Neural cell (in vitro differentiated cells): ENCODE results near the gene SLC10A7. TPM values are rescaled to one million over a fixed set of nuclear protein-coding genes. Genes with fewer than 3 reads are reported as not detected.

Experiments
- H2AFZ ChIP-seq: fragments of 200-600, 300-800 bp; sonication (generic), shearing (Covaris generic); 2 replicates; pipeline ENCODE4 v1.6.0; 2014; ENCODE audit warnings: low read depth, mild to moderate bottlenecking, antibody characterized with exemption, low read length, moderate library complexity
- H3F3A ChIP-seq: fragments of 200-600 bp; shearing (Covaris generic); 2 replicates; pipeline ENCODE4 v1.6.1; 2016; ENCODE audit warnings: mild to moderate bottlenecking, moderate library complexity, mixed read lengths, antibody characterized with exemption, low read length; ENCODE audit not compliant: insufficient read depth, poor library complexity, severe bottlenecking
- H3K27ac ChIP-seq: fragments of 200-600, 300-800 bp; sonication (generic), shearing (Covaris generic); 2 replicates; pipeline ENCODE4 v1.5.1; 2014; ENCODE audit warnings: mild to moderate bottlenecking, low read length, moderate library complexity
- H3K27me3 ChIP-seq: fragments of 300-800, 200-600 bp; sonication (generic), shearing (Covaris generic); 2 replicates; pipeline ENCODE4 v1.6.0; 2014; ENCODE audit warnings: mild to moderate bottlenecking, low read depth, low read length, moderate library complexity; ENCODE audit not compliant: insufficient read depth
- H3K36me3 ChIP-seq: fragments of 300-800, 200-600 bp; sonication (generic), shearing (Covaris generic); 2 replicates; pipeline ENCODE4 v1.5.1; 2014; ENCODE audit warnings: mild to moderate bottlenecking, antibody characterized with exemption, low read length, moderate library complexity; ENCODE audit not compliant: insufficient read depth
- H3K4me2 ChIP-seq: fragments of 300-800, 200-600 bp; sonication (generic), shearing (Covaris generic); 2 replicates; pipeline ENCODE4 v1.6.0; 2014; ENCODE audit warnings: mild to moderate bottlenecking, low read length
- H3K4me3 ChIP-seq: fragments of 300-800, 200-600 bp; sonication (generic), shearing (Covaris generic); 2 replicates; pipeline ENCODE4 v1.5.1; 2014; ENCODE audit warnings: mild to moderate bottlenecking, low read length, moderate library complexity
- H3K79me2 ChIP-seq: fragments of 200-600 bp; shearing (Covaris generic); replicated peaks from 2 replicates; pipeline ENCODE4 v1.6.0; 2014; ENCODE audit warnings: mild to moderate bottlenecking, low read length, moderate library complexity; ENCODE audit not compliant: insufficient read depth
- H3K9ac ChIP-seq: fragments of 300-800, 200-600 bp; sonication (generic), shearing (Covaris generic); 2 replicates; pipeline ENCODE4 v1.6.1; 2016; ENCODE audit warnings: mild to moderate bottlenecking, low read length, mixed read lengths
- H3K9me2 ChIP-seq: fragments of 200-600 bp; shearing (Covaris generic); 2 replicates; pipeline ENCODE4 v1.6.1; 2016; ENCODE audit warnings: mild to moderate bottlenecking, low read length, mixed read lengths; ENCODE audit not compliant: insufficient read depth
- H3K9me3 ChIP-seq: fragments of 200-600, 300-800 bp; sonication (generic), shearing (Covaris generic); 2 replicates; pipeline ENCODE4 v1.6.1; 2016; ENCODE audit warnings: mild to moderate bottlenecking, mixed run types, low read length, moderate library complexity, mixed read lengths
- H4K20me1 ChIP-seq: fragments of 200-600 bp; shearing (Covaris generic); 2 replicates; pipeline ENCODE4 v1.6.1; 2016; ENCODE audit warnings: mild to moderate bottlenecking, mixed run types; ENCODE audit not compliant: insufficient read depth
- EP300 ChIP-seq: fragments of 450-650 bp; conservative IDR thresholded peaks from 2 replicates; pipeline ENCODE4 v1.6.1; 2014; ENCODE audit warnings: antibody characterized with exemption, mild to moderate bottlenecking, moderate library complexity; ENCODE audit not compliant: poor library complexity, severe bottlenecking
- EZH2 ChIP-seq: fragments of 200-600, 300-800 bp; shearing (Covaris generic), sonication (generic); IDR thresholded peaks from 2 replicates; pipeline ENCODE4 v1.6.1; 2014; ENCODE audit warnings: antibody characterized with exemption, low read length, borderline replicate concordance, mild to moderate bottlenecking; ENCODE audit not compliant: insufficient read depth, poor library complexity, severe bottlenecking
- MXI1 ChIP-seq: fragments of 450-650 bp; conservative IDR thresholded peaks from 2 replicates; pipeline ENCODE4 v1.6.1; 2014; ENCODE audit warnings: antibody characterized with exemption, mild to moderate bottlenecking; ENCODE audit not compliant: poor library complexity, severe bottlenecking
- POLR2AphosphoS5 ChIP-seq: IDR thresholded peaks from 2 replicates; pipeline ENCODE4 v1.6.1; 2012
- RAD21 ChIP-seq: fragments of 450-650 bp; conservative IDR thresholded peaks from 2 replicates; pipeline ENCODE4 v1.6.1; 2014; ENCODE audit warnings: antibody characterized with exemption, mild to moderate bottlenecking, moderate library complexity
- SMC3 ChIP-seq: fragments of 450-650 bp; conservative IDR thresholded peaks from 2 replicates; pipeline ENCODE4 v1.6.1; 2014; ENCODE audit warnings: antibody characterized with exemption, mild to moderate bottlenecking, moderate library complexity; ENCODE audit not compliant: poor library complexity
- TAF1 ChIP-seq: IDR thresholded peaks from 2 replicates; pipeline ENCODE4 v1.6.1; 2012; ENCODE audit warnings: low read depth
- polyA plus RNA-seq: library from polyadenylated mRNA; depleted of rRNA; stranded (reverse); fragments of >200 nt; gene quantifications from 2 replicates; pipeline ENCODE4 v1.2.3, GENCODE V29; 2014
- TF ChIP-seq, protein P1 (sequence below): IDR thresholded peaks from 2 replicates; pipeline ENCODE4 v1.6.1; 2012; ENCODE audit warnings: borderline replicate concordance
- TF ChIP-seq, protein P2 (sequence below): fragments of 450-650 bp; IDR thresholded peaks from 2 replicates; pipeline ENCODE4 v1.5.1; 2014; ENCODE audit warnings: antibody characterized with exemption, mild to moderate bottlenecking, moderate library complexity; ENCODE audit not compliant: poor library complexity, severe bottlenecking

Gene SLC10A7
- polyA plus RNA-seq, 1 donor from 2014 or later, result 5.5 TPM

DNA sequence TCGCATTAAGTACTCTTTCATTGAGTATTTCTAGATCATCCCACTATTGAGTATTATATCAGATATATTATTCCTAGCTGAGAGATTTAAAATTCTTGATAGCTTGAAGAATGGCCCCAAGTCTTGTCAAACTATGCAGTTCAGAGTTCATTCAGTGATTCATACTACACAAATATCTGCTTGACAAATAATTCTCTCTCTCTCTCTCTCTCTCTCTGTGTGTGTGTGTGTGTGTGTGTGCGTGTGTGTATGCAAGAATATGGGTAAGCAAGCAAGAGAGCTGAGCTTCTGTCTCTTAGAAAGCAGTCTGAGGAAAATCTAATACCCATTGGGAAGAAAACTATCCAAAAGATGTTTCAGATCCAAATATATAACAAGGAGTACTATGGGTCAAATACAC, 142.0 kb downstream of the SLC10A7 start:
- H3K79me2 ChIP-seq, result no peaks in the 10 kb centered on the region
- no peak overlapping the region for H3K9ac ChIP-seq
- H2AFZ ChIP-seq, result no peak overlapping the region
- no peak overlapping the region for H3K27ac ChIP-seq
- H3K27me3 ChIP-seq, result no peaks in the 10 kb centered on the region
- H3K4me2 ChIP-seq, result no peak overlapping the region
- H3K36me3 ChIP-seq, result no peaks in the 10 kb centered on the region
- TF ChIP-seq, protein P1, sequence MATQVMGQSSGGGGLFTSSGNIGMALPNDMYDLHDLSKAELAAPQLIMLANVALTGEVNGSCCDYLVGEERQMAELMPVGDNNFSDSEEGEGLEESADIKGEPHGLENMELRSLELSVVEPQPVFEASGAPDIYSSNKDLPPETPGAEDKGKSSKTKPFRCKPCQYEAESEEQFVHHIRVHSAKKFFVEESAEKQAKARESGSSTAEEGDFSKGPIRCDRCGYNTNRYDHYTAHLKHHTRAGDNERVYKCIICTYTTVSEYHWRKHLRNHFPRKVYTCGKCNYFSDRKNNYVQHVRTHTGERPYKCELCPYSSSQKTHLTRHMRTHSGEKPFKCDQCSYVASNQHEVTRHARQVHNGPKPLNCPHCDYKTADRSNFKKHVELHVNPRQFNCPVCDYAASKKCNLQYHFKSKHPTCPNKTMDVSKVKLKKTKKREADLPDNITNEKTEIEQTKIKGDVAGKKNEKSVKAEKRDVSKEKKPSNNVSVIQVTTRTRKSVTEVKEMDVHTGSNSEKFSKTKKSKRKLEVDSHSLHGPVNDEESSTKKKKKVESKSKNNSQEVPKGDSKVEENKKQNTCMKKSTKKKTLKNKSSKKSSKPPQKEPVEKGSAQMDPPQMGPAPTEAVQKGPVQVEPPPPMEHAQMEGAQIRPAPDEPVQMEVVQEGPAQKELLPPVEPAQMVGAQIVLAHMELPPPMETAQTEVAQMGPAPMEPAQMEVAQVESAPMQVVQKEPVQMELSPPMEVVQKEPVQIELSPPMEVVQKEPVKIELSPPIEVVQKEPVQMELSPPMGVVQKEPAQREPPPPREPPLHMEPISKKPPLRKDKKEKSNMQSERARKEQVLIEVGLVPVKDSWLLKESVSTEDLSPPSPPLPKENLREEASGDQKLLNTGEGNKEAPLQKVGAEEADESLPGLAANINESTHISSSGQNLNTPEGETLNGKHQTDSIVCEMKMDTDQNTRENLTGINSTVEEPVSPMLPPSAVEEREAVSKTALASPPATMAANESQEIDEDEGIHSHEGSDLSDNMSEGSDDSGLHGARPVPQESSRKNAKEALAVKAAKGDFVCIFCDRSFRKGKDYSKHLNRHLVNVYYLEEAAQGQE, result no peak
- no peak for TF ChIP-seq POLR2AphosphoS5
- TF ChIP-seq, protein P2, sequence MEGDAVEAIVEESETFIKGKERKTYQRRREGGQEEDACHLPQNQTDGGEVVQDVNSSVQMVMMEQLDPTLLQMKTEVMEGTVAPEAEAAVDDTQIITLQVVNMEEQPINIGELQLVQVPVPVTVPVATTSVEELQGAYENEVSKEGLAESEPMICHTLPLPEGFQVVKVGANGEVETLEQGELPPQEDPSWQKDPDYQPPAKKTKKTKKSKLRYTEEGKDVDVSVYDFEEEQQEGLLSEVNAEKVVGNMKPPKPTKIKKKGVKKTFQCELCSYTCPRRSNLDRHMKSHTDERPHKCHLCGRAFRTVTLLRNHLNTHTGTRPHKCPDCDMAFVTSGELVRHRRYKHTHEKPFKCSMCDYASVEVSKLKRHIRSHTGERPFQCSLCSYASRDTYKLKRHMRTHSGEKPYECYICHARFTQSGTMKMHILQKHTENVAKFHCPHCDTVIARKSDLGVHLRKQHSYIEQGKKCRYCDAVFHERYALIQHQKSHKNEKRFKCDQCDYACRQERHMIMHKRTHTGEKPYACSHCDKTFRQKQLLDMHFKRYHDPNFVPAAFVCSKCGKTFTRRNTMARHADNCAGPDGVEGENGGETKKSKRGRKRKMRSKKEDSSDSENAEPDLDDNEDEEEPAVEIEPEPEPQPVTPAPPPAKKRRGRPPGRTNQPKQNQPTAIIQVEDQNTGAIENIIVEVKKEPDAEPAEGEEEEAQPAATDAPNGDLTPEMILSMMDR, result no peak
- TF ChIP-seq SMC3, result no peak
- TF ChIP-seq RAD21, result no peak
- TF ChIP-seq TAF1, result no peak
- TF ChIP-seq EZH2, result no peak
- no peak for TF ChIP-seq MXI1
- TF ChIP-seq EP300, result no peak
- no peaks in the 10 kb centered on the region for H3F3A ChIP-seq
- no peaks in the 10 kb centered on the region for H3K9me2 ChIP-seq
- H4K20me1 ChIP-seq, result no peaks in the 10 kb centered on the region
- no peak overlapping the region for H3K4me3 ChIP-seq
- no peaks in the 10 kb centered on the region for H3K9me3 ChIP-seq

DNA sequence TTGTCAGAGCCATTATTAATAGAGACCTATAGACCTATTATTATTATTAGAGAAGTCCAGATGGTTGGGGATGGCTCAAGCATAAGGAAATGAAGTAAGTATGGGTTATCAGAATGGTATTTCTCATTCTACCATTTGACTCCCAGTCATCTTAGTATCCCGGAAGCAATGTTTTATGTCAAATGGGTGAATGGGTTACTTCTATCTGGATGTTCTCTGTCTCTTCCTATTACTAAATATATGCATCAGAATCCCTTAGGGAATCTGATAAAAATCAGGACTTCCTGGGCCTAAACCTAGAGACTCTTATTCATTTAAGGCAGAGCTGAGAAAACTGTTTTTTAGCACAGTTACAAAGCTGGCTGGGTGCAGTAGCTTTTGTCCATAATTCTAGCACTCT, 149.9 kb downstream of the SLC10A7 start:
- Histone ChIP-seq H3K9me2 (no peaks in the 10 kb centered on the region), H3K36me3 (no peaks in the 10 kb centered on the region), H3K27ac (no peak overlapping the region), H3K9ac (no peak overlapping the region), H3K4me3 (no peak overlapping the region), H3F3A (no peaks in the 10 kb centered on the region), H3K79me2 (no peaks in the 10 kb centered on the region), H3K9me3 (no peaks in the 10 kb centered on the region), H3K4me2 (no peak overlapping the region), H4K20me1 (no peaks in the 10 kb centered on the region), H2AFZ (no peak overlapping the region), H3K27me3 (no peaks in the 10 kb centered on the region)
- TF ChIP-seq EZH2 (no peak), EP300 (no peak), SMC3 (no peak), MXI1 (no peak), POLR2AphosphoS5 (no peak), RAD21 (no peak), TAF1 (no peak)
- TF ChIP-seq, protein P2, result no peak
- TF ChIP-seq, protein P1, result no peak
